Gastrocnemius medialis (tissue), 4 donors: ENCODE data around the gene BMPR1B.

Source experiments
- CTCF ChIP-seq, 5 experiments: fragments of 450-650 bp in 3 of 5; fragments of 200-600 bp in 2 of 5; sonication (generic) in 2 of 5; IDR thresholded peaks in 4 of 5; conservative IDR thresholded peaks in 1 of 5; 1 replicate in 4 of 5; 2 replicates in 1 of 5; pipeline ENCODE4 v1.5.1; 2016 to 2019; ENCODE audit warnings: antibody characterized with exemption in 5 of 5, mild to moderate bottlenecking in 3 of 5, moderate library complexity in 3 of 5
- POLR2A ChIP-seq, 2 donors: fragments of 450-650 bp; IDR thresholded peaks; one replicate each; pipeline ENCODE4 v1.6.1; 2017; ENCODE audit warnings: antibody characterized with exemption in 2 of 2, mild to moderate bottlenecking in 2 of 2, moderate library complexity in 2 of 2

- no peak for TF ChIP-seq CTCF (IDR thresholded peaks at IDR 0.05 in 4 of 5, conservative IDR thresholded peaks at IDR 0.05 in 1 of 5)
- TF ChIP-seq POLR2A (IDR thresholded peaks at IDR 0.05), result no peak
These were observed 360.7 kb downstream of the BMPR1B start for GRCh38 chr4:95118497-95118896.
